Measurements from ENCODE around the gene ALG3.

The ALG3 gene

GRCh38 chr3:184250167-184250828 is 1.5 kb upstream of the ALG3 start:
- peak; percentile 70 for DNase-seq (ENCODE audit: extremely low spot score)
- ChIA-PET POLR2A (interaction anchor here (0.8 to 1.0 kb wide), 3 partner anchors 10 to 116 kb away, joined by 3 to 6 read pairs (median 4); partner anchors contain the start of gene EIF2B5), CTCF (interaction anchor here (0.8 to 1.2 kb wide), 4 partner anchors 8 to 23 kb away, joined by 3 to 6 read pairs (median 4); no protein-coding TSS in a partner anchor)
- TF ChIP-seq CTBP1 (IDR thresholded peaks at IDR 0.05; ENCODE audit: borderline replicate concordance) (no peak), PKNOX1 (IDR thresholded peaks at IDR 0.05) (no peak), FOXM1 (IDR thresholded peaks at IDR 0.05; ENCODE audit: borderline replicate concordance) (no peak), FOXA1 (IDR thresholded peaks at IDR 0.05) (no peak), SP1 (IDR thresholded peaks at IDR 0.05) (no peak), ELF4 (IDR thresholded peaks at IDR 0.05) (no peak), FOXK2 (IDR thresholded peaks at IDR 0.05) (no peak), L3MBTL2 (conservative IDR thresholded peaks at IDR 0.05) (no peak), TARDBP (IDR thresholded peaks at IDR 0.05) (no peak), ARNT (IDR thresholded peaks at IDR 0.05) (no peak), NFRKB (IDR thresholded peaks at IDR 0.05) (no peak), LEF1 (IDR thresholded peaks at IDR 0.05; ENCODE audit: borderline replicate concordance) (no peak), BHLHE40 (IDR thresholded peaks at IDR 0.05; ENCODE audit: borderline replicate concordance) (no peak), SUZ12 (IDR thresholded peaks at IDR 0.05) (no peak), ZNF384 (IDR thresholded peaks at IDR 0.05) (no peak), HDGF (IDR thresholded peaks at IDR 0.05; ENCODE audit: borderline replicate concordance) (no peak)

- TF ChIP-seq SP1 (IDR thresholded peaks at IDR 0.05) (no peak), HDGF (IDR thresholded peaks at IDR 0.05; ENCODE audit: borderline replicate concordance) (no peak), ELF4 (IDR thresholded peaks at IDR 0.05) (no peak), ZNF384 (IDR thresholded peaks at IDR 0.05) (no peak), BHLHE40 (IDR thresholded peaks at IDR 0.05; ENCODE audit: borderline replicate concordance) (no peak), L3MBTL2 (conservative IDR thresholded peaks at IDR 0.05) (no peak; the same call in 1 of the 2 replicates), FOXM1 (IDR thresholded peaks at IDR 0.05; ENCODE audit: borderline replicate concordance) (no peak)
- ChIA-PET CTCF (interaction anchor here (0.6 to 1.2 kb wide), 6 partner anchors 9 to 37 kb away, joined by 3 to 6 read pairs (median 4); no protein-coding TSS in a partner anchor), POLR2A (interaction anchor here (0.8 to 1.0 kb wide), 3 partner anchors 9 to 115 kb away, joined by 3 to 6 read pairs (median 4); partner anchors contain the start of gene EIF2B5)
- peak; percentile 86 for DNase-seq (ENCODE audit: extremely low spot score)
Measured at GRCh38 chr3:184249412-184250166, 827 bp upstream of the ALG3 start, which contains the start of gene EEF1AKMT4. TSS of gene EEF1AKMT4 (plus strand) at chr3:184249672. CDS start at chr3:184249695, 23 bp downstream.

- ChIA-PET POLR2A (no interaction called here), CTCF (no interaction called here)
- TF ChIP-seq ELF4 (IDR thresholded peaks at IDR 0.05) (no peak), FOXK2 (IDR thresholded peaks at IDR 0.05) (no peak), LEF1 (IDR thresholded peaks at IDR 0.05; ENCODE audit: borderline replicate concordance) (no peak), ZNF384 (IDR thresholded peaks at IDR 0.05) (no peak), BHLHE40 (IDR thresholded peaks at IDR 0.05; ENCODE audit: borderline replicate concordance) (no peak), ARNT (IDR thresholded peaks at IDR 0.05) (no peak)
- DNase-seq (ENCODE audit: extremely low spot score): no peak
Measured at GRCh38 chr3:184242297-184242685, 6.5 kb downstream of the ALG3 start.

- TF ChIP-seq TARDBP (IDR thresholded peaks at IDR 0.05): no peak
- no peak for TF ChIP-seq L3MBTL2 (conservative IDR thresholded peaks at IDR 0.05)
- no peak for TF ChIP-seq FOXK2 (IDR thresholded peaks at IDR 0.05)
- TF ChIP-seq FOXA1 (IDR thresholded peaks at IDR 0.05): no peak
- TF ChIP-seq ARNT (IDR thresholded peaks at IDR 0.05): no peak
- no peak for TF ChIP-seq NFRKB (IDR thresholded peaks at IDR 0.05)
- no peak for TF ChIP-seq ZNF384 (IDR thresholded peaks at IDR 0.05)
- TF ChIP-seq PKNOX1 (IDR thresholded peaks at IDR 0.05): no peak
- no peak for TF ChIP-seq HDGF (IDR thresholded peaks at IDR 0.05; ENCODE audit: borderline replicate concordance)
- no peak for TF ChIP-seq CTBP1 (IDR thresholded peaks at IDR 0.05; ENCODE audit: borderline replicate concordance)
- no peak for TF ChIP-seq BHLHE40 (IDR thresholded peaks at IDR 0.05; ENCODE audit: borderline replicate concordance)
- ChIA-PET CTCF (interaction anchor here (0.6 to 1.1 kb wide), 2 partner anchors 14 to 183 kb away, joined by 3 to 5 read pairs; no protein-coding TSS in a partner anchor), POLR2A (no interaction called here)
- no peak for DNase-seq (ENCODE audit: extremely low spot score)
Measured at GRCh38 chr3:184241447-184242296, 7.1 kb downstream of the ALG3 start.

- ChIA-PET POLR2A (no interaction called here), CTCF (interaction anchor here (0.6 to 1.1 kb wide), 3 partner anchors 13 to 94 kb away, joined by 3 to 5 read pairs (median 4); no protein-coding TSS in a partner anchor)
- DNase-seq (ENCODE audit: extremely low spot score): no peak
- no peak for TF ChIP-seq CTBP1 (IDR thresholded peaks at IDR 0.05; ENCODE audit: borderline replicate concordance)
- no peak for TF ChIP-seq FOXA1 (IDR thresholded peaks at IDR 0.05)
- TF ChIP-seq PKNOX1 (IDR thresholded peaks at IDR 0.05): no peak
- no peak for TF ChIP-seq NFRKB (IDR thresholded peaks at IDR 0.05)
- no peak for TF ChIP-seq BHLHE40 (IDR thresholded peaks at IDR 0.05; ENCODE audit: borderline replicate concordance)
- no peak for TF ChIP-seq L3MBTL2 (conservative IDR thresholded peaks at IDR 0.05)
- no peak for TF ChIP-seq FOXK2 (IDR thresholded peaks at IDR 0.05)
- no peak for TF ChIP-seq HDGF (IDR thresholded peaks at IDR 0.05; ENCODE audit: borderline replicate concordance)
- TF ChIP-seq LEF1 (IDR thresholded peaks at IDR 0.05; ENCODE audit: borderline replicate concordance): no peak
- no peak for TF ChIP-seq ARNT (IDR thresholded peaks at IDR 0.05)
- TF ChIP-seq SUZ12 (IDR thresholded peaks at IDR 0.05): no peak
- no peak for TF ChIP-seq ZNF384 (IDR thresholded peaks at IDR 0.05)
Measured at GRCh38 chr3:184241141-184241446, 7.7 kb downstream of the ALG3 start.

Measured in HEK293T (cell line).